Activated CD4-positive, CD25-positive, alpha-beta regulatory T cell (primary cell): ENCODE data around the gene CACNA1D.

Experiments
- DNase-seq, 4 experiments: peaks; one replicate each; lab custom pipeline; 2025; lab: John Stamatoyannopoulos, UW

Gene CACNA1D

GRCh38 chr3:53822331-53822741 lies 327.9 kb downstream of the CACNA1D start:
- no peak for DNase-seq

- no peak for DNase-seq
Measured at GRCh38 chr3:53823026-53823955, 328.9 kb downstream of the CACNA1D start.

- no peak for DNase-seq
Measured at GRCh38 chr3:53823956-53824657, 329.7 kb downstream of the CACNA1D start.

- DNase-seq: no peak
Measured at GRCh38 chr3:53824795-53825194, 330.4 kb downstream of the CACNA1D start.

- DNase-seq: no peak
Measured at GRCh38 chr3:53826048-53826447, 331.6 kb downstream of the CACNA1D start.

- no peak for DNase-seq
Measured at GRCh38 chr3:53828581-53828980, 334.2 kb downstream of the CACNA1D start.

- no peak for DNase-seq
Measured at GRCh38 chr3:53829605-53830004, 335.2 kb downstream of the CACNA1D start.

GRCh38 chr3:53830944-53831343 lies 336.5 kb downstream of the CACNA1D start:
- no peak for DNase-seq

- no peak for DNase-seq
Measured at GRCh38 chr3:53833053-53833645, 338.7 kb downstream of the CACNA1D start.

GRCh38 chr3:53833700-53834099 lies 339.3 kb downstream of the CACNA1D start:
- DNase-seq: no peak

GRCh38 chr3:53834429-53835095 lies 340.2 kb downstream of the CACNA1D start:
- DNase-seq: no peak

- no peak for DNase-seq
Measured at GRCh38 chr3:53835257-53835656, 340.8 kb downstream of the CACNA1D start.

- no peak for DNase-seq
Measured at GRCh38 chr3:53836084-53836872, 341.9 kb downstream of the CACNA1D start.

GRCh38 chr3:53837331-53837730 lies 342.9 kb downstream of the CACNA1D start:
- DNase-seq: no peak

GRCh38 chr3:53841296-53841695 lies 346.9 kb downstream of the CACNA1D start:
- no peak for DNase-seq

GRCh38 chr3:53842436-53843194 lies 348.2 kb downstream of the CACNA1D start:
- DNase-seq: no peak

GRCh38 chr3:53843195-53844177 lies 349.1 kb downstream of the CACNA1D start:
- no peak for DNase-seq

- no peak for DNase-seq
Measured at GRCh38 chr3:53844262-53845102, 350.1 kb downstream of the CACNA1D start.
